HepG2 (cell line): ENCODE data around the gene PLEKHB1. TPM values are rescaled to one million over a fixed set of nuclear protein-coding genes. Genes with fewer than 3 reads are reported as not detected.

Experiments used
- BCLAF1 ChIP-seq: fragments of 450-650 bp; IDR thresholded peaks from 2 replicates; pipeline ENCODE4 v1.6.1; 2017; ENCODE audit warnings: mild to moderate bottlenecking
- DNMT1 ChIP-seq: sonication (generic); formaldehyde crosslinking; IDR thresholded peaks from 2 replicates; pipeline ENCODE4 v1.5.1; 2020; ENCODE audit warnings: mild to moderate bottlenecking, missing genetic modification reagents
- DPF2 ChIP-seq: sonication (generic); formaldehyde crosslinking; IDR thresholded peaks from 2 replicates; pipeline ENCODE4 v1.4.0; 2020; ENCODE audit warnings: mild to moderate bottlenecking, low read depth, missing genetic modification reagents, borderline replicate concordance
- GPBP1L1 ChIP-seq: sonication (generic); formaldehyde crosslinking; IDR thresholded peaks from 2 replicates; pipeline ENCODE4 v1.5.0; 2020; ENCODE audit warnings: mild to moderate bottlenecking, missing genetic modification reagents
- HMGXB3 ChIP-seq: sonication (generic); formaldehyde crosslinking; IDR thresholded peaks from 2 replicates; pipeline ENCODE4 v1.4.0; 2020; ENCODE audit warnings: missing genetic modification reagents, borderline replicate concordance
- SNAPC4 ChIP-seq: sonication (generic); formaldehyde crosslinking; IDR thresholded peaks from 2 replicates; pipeline ENCODE4 v1.4.0; 2020; ENCODE audit warnings: mild to moderate bottlenecking, missing genetic modification reagents
- SYNCRIP ChIP-seq: fragments of 200-400 bp; formaldehyde crosslinking; IDR thresholded peaks from 2 replicates; pipeline ENCODE4 v1.6.1; 2018; ENCODE audit warnings: mild to moderate bottlenecking, low read depth, low read length; ENCODE audit not compliant: insufficient read depth
- ZNF138 ChIP-seq: sonication (generic); formaldehyde crosslinking; IDR thresholded peaks from 2 replicates; pipeline ENCODE4 v1.5.0; 2020; ENCODE audit warnings: mild to moderate bottlenecking, low read depth, missing genetic modification reagents
- ZNF143 ChIP-seq: sonication (generic); formaldehyde crosslinking; IDR thresholded peaks from 2 replicates; pipeline ENCODE4 v1.4.0; 2020; ENCODE audit warnings: missing genetic modification reagents
- ZNF230 ChIP-seq: sonication (generic); formaldehyde crosslinking; IDR thresholded peaks from 2 replicates; pipeline ENCODE4 v1.4.0; 2020; ENCODE audit warnings: mild to moderate bottlenecking, missing genetic modification reagents
- ZNF556 ChIP-seq: sonication (generic); formaldehyde crosslinking; IDR thresholded peaks from 2 replicates; pipeline ENCODE4 v1.4.0; 2020; ENCODE audit warnings: mild to moderate bottlenecking, missing genetic modification reagents, borderline replicate concordance
- ZNF674 ChIP-seq: sonication (generic); formaldehyde crosslinking; IDR thresholded peaks from 2 replicates; pipeline ENCODE4 v1.5.0; 2020; ENCODE audit warnings: low read depth, mild to moderate bottlenecking, missing genetic modification reagents
- polyA plus RNA-seq, 8 experiments: library from polyadenylated mRNA; depleted of rRNA in 3 of 8; stranded (reverse) in 7 of 8; unstranded in 1 of 8; fragments of >200 nt; fragmentation: Illumina TruSeq in 4 of 8; extraction: Trizol in 4 of 8; gene quantifications; 2 replicates each; pipeline versions ENCODE4 v1.2.1 to v1.2.3, GENCODE V29; 2011 to 2016; ENCODE audit warnings: low read depth in 4 of 8, missing spikeins in 1 of 8, mixed read lengths in 1 of 8; ENCODE audit not compliant: insufficient read depth in 1 of 8
- total RNA-seq, 5 experiments: library from RNA; depleted of rRNA; stranded (reverse); fragments of >200 nt; fragmentation: Illumina TruSeq; extraction: Trizol; gene quantifications; 2 replicates each; pipeline ENCODE4 v1.2.3, GENCODE V29; 2016; ENCODE audit warnings: low read depth in 1 of 5
- TF ChIP-seq, protein P1 (sequence below): IDR thresholded peaks from 2 replicates; pipeline ENCODE4 v1.6.1; 2016; ENCODE audit warnings: control low read depth

PLEKHB1 gene
- total and polyA plus RNA-seq, 2 of the 13 experiments (the other 11 are each of a cell fraction or from before 2014, with no cell fraction given), result 68.0 to 99.3 TPM

DNA sequence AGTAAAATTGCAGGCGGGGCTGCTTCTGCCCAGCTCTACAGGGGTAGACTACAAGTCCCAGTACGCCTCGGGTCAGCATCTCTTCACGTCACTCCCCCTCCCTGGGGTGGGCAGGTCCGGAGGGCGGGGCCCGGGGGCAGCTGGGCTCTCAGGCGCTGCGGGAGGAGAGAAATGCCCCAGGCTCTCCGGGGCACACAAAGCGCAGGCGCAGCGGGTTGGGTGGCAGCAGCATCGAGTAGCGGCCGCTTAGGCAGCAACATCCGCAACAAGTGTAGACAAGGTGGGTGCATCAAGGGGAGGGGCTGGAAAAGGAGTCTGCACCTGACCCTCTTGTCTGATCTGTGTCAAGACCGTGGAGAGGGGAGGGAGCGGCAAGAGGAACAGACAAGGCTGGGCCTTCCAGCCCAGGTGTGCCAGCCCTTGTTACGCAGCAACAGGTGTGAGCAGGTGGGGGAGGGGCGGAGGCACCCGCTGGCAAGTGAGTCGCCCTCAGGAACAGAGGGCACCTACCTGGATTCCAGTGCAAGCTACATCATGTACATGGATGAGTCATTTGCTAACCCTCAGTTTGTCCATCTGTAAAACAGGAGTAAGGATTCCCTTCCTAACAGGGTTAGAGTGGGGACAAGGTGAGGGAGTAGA, 1.2 kb downstream of the PLEKHB1 start (continued):
- TF ChIP-seq SNAPC4 (CRISPR knock-in tag) (no peak), ZNF138 (no peak), DNMT1 (CRISPR knock-in tag) (no peak), ZNF230 (CRISPR knock-in tag) (no peak), BCLAF1 (no peak), DPF2 (no peak), ZNF143 (CRISPR knock-in tag) (peak; percentile 90), ZNF556 (CRISPR knock-in tag) (0 out of 2 replicates have a peak, but pooled peaks have one; percentile 17), ZNF674 (no peak), SYNCRIP (no peak), HMGXB3 (CRISPR knock-in tag) (no peak), GPBP1L1 (no peak)
- TF ChIP-seq, protein P1, sequence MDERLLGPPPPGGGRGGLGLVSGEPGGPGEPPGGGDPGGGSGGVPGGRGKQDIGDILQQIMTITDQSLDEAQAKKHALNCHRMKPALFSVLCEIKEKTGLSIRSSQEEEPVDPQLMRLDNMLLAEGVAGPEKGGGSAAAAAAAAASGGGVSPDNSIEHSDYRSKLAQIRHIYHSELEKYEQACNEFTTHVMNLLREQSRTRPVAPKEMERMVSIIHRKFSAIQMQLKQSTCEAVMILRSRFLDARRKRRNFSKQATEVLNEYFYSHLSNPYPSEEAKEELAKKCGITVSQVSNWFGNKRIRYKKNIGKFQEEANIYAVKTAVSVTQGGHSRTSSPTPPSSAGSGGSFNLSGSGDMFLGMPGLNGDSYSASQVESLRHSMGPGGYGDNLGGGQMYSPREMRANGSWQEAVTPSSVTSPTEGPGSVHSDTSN (CRISPR knock-in tag), result no peak
